Measurements from ENCODE around the gene GPR137B. TPM values are rescaled to one million over a fixed set of nuclear protein-coding genes. Genes with fewer than 3 reads are reported as not detected.

The GPR137B gene
- total and polyA plus RNA-seq, 9 of the 15 experiments (the other 6 are each of a cell fraction or from before 2014, with no cell fraction given), result 0.04 to 1.0 (median 0.62) TPM

- no peak for TF ChIP-seq ZNF398 (CRISPR knock-in tag; IDR thresholded peaks at IDR 0.05)
- no peak for TF ChIP-seq SIN3A (IDR thresholded peaks at IDR 0.05; ENCODE audit: borderline replicate concordance in 2 of 2, control insufficient read depth in 1 of 2, low read depth in 2 of 2, low read length in 2 of 2)
- no peak for TF ChIP-seq HMGXB4 (CRISPR knock-in tag; IDR thresholded peaks at IDR 0.05)
- TF ChIP-seq NELFE (IDR thresholded peaks at IDR 0.05; ENCODE audit: insufficient read depth, insufficient read length), result no peak
- TF ChIP-seq SREBF2 (CRISPR knock-in tag; IDR thresholded peaks at IDR 0.05), result no peak
- TF ChIP-seq ETS1 (conservative IDR thresholded peaks at IDR 0.05; ENCODE audit: control insufficient read depth, low read depth, low read length), result no peak
- TF ChIP-seq CTBP1 (IDR thresholded peaks at IDR 0.05; ENCODE audit: borderline replicate concordance), result no peak
- no peak for TF ChIP-seq NFATC3 (IDR thresholded peaks at IDR 0.05)
- no peak for TF ChIP-seq ZNF592 (IDR thresholded peaks at IDR 0.05)
- TF ChIP-seq PML (IDR thresholded peaks at IDR 0.05; ENCODE audit: low read length), result no peak
- TF ChIP-seq LARP7 (IDR thresholded peaks at IDR 0.05), result no peak
- no peak for TF ChIP-seq E2F6 (IDR thresholded peaks at IDR 0.05; ENCODE audit: borderline replicate concordance in 1 of 2, extremely low read depth in 1 of 2, insufficient read depth in 1 of 2, insufficient read length in 1 of 2, low read depth in 1 of 2, low read length in 1 of 2, poor library complexity in 1 of 2, severe bottlenecking in 1 of 2)
- 0 out of 2 replicates have a peak, but pooled peaks have one; percentile 28 for TF ChIP-seq CREB3L1 (IDR thresholded peaks at IDR 0.05; ENCODE audit: borderline replicate concordance, low read depth)
- TF ChIP-seq KLF1 (tag; IDR thresholded peaks at IDR 0.05), result no peak
- 0 out of 2 replicates have a peak, but pooled peaks have one; percentile 15 for TF ChIP-seq MAFK (IDR thresholded peaks at IDR 0.05; ENCODE audit: low read length)
Measured at GRCh38 chr1:236103646-236104218, 38.6 kb upstream of the GPR137B start (continued).

All from K562 (cell line).